Ishikawa (cell line): Measurements from ENCODE around the gene SLC9A9.

ENCODE experiments used
- CEBPB ChIP-seq: IDR thresholded peaks from 2 replicates; pipeline ENCODE4 v1.6.1; 2012
- EP300 ChIP-seq: IDR thresholded peaks from 2 replicates; pipeline ENCODE4 v1.6.1; 2012; ENCODE audit warnings: borderline replicate concordance
- FOXM1 ChIP-seq: IDR thresholded peaks from 2 replicates; pipeline ENCODE4 v1.6.1; 2012; ENCODE audit warnings: low read depth, borderline replicate concordance
- NFIC ChIP-seq: IDR thresholded peaks from 2 replicates; pipeline ENCODE4 v1.6.1; 2012
- RAD21 ChIP-seq: IDR thresholded peaks from 2 replicates; pipeline ENCODE4 v1.6.1; 2012; ENCODE audit warnings: low read depth
- REST ChIP-seq: IDR thresholded peaks from 2 replicates; pipeline ENCODE4 v1.6.1; 2012; ENCODE audit warnings: low read depth, mild to moderate bottlenecking
- TAF1 ChIP-seq: IDR thresholded peaks from 2 replicates; pipeline ENCODE4 v1.6.1; 2012; ENCODE audit warnings: low read depth, mild to moderate bottlenecking
- YY1 ChIP-seq: IDR thresholded peaks from 2 replicates; pipeline ENCODE4 v1.6.1; 2012; ENCODE audit warnings: low read depth
- TF ChIP-seq, protein P1 (sequence below): IDR thresholded peaks from 2 replicates; pipeline ENCODE4 v1.6.1; 2012
- TF ChIP-seq, protein P2 (sequence below): IDR thresholded peaks from 2 replicates; pipeline ENCODE4 v1.6.1; 2012

DNA sequence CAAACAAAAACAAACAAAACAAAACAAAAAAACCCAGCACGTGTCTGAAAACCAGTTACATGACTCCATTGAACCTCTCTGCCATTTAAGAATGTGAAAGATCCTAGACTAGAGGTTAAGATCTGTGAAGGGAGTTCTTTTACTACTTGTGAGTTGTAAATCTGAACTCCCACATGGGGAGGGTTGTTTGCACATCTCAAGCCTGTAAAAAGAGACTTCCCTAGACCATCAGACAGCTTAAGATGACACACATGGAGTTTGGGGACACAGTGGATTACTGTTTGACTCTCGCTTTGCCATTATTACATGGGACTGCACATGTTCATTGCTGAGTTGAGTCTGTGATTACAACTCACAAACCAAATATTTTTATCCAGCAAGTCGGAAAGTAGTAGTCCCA lies 171.5 kb downstream of the SLC9A9 start:
- no peak for TF ChIP-seq RAD21
- TF ChIP-seq TAF1: no peak
- no peak for TF ChIP-seq EP300
- TF ChIP-seq REST: no peak
- TF ChIP-seq, protein P1, sequence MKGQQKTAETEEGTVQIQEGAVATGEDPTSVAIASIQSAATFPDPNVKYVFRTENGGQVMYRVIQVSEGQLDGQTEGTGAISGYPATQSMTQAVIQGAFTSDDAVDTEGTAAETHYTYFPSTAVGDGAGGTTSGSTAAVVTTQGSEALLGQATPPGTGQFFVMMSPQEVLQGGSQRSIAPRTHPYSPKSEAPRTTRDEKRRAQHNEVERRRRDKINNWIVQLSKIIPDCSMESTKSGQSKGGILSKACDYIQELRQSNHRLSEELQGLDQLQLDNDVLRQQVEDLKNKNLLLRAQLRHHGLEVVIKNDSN: no peak
- TF ChIP-seq, protein P2, sequence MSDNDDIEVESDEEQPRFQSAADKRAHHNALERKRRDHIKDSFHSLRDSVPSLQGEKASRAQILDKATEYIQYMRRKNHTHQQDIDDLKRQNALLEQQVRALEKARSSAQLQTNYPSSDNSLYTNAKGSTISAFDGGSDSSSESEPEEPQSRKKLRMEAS: no peak
- TF ChIP-seq CEBPB: no peak
- no peak for TF ChIP-seq FOXM1
- no peak for TF ChIP-seq NFIC
- TF ChIP-seq YY1: no peak
